ENCODE data around the gene TRA2A.

DNA sequence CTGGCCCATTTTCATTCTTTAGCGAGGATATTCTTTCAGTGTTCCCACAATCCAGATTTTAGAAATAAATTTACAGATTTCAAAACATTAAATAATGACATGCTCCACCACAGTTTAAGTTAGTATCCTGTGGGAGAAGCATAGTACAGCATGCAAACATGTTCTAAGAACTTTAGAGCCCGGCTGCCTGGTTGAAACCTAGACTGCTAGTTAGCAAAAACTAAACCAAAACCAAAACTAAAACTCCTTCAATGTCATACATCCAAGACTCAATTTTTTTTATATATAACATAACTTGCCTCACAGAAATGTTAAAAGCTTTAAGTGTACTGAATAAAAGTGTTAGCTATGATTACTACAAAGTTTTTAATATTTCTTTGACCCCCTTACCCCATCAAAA, 17.0 kb downstream of the TRA2A start:
- TF ChIP-seq, protein P1, sequence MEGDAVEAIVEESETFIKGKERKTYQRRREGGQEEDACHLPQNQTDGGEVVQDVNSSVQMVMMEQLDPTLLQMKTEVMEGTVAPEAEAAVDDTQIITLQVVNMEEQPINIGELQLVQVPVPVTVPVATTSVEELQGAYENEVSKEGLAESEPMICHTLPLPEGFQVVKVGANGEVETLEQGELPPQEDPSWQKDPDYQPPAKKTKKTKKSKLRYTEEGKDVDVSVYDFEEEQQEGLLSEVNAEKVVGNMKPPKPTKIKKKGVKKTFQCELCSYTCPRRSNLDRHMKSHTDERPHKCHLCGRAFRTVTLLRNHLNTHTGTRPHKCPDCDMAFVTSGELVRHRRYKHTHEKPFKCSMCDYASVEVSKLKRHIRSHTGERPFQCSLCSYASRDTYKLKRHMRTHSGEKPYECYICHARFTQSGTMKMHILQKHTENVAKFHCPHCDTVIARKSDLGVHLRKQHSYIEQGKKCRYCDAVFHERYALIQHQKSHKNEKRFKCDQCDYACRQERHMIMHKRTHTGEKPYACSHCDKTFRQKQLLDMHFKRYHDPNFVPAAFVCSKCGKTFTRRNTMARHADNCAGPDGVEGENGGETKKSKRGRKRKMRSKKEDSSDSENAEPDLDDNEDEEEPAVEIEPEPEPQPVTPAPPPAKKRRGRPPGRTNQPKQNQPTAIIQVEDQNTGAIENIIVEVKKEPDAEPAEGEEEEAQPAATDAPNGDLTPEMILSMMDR (IDR thresholded peaks at IDR 0.05), result no peak
- no peak for TF ChIP-seq POLR2A (IDR thresholded peaks at IDR 0.05)
